BE2C (cell line): ENCODE results near the gene CREB1.

ENCODE experiments used
- DNase-seq: peaks from one replicate; pipeline ENCODE4 v3.0.0-alpha.2; 2020
- H3K27me3 ChIP-seq: fragments of 250-450 bp; sonication (Bioruptor Pico); 2 replicates; pipeline ENCODE4 v1.5.1; 2020; ENCODE audit warnings: mild to moderate bottlenecking
- H3K36me3 ChIP-seq: fragments of 250-450 bp; sonication (Bioruptor Pico); 2 replicates; pipeline ENCODE4 v1.5.1; 2020; ENCODE audit warnings: mild to moderate bottlenecking
- H3K4me1 ChIP-seq: fragments of 250-450 bp; sonication (Bioruptor Pico); 2 replicates; pipeline ENCODE4 v1.5.1; 2020
- H3K4me3 ChIP-seq: 2 replicates; pipeline ENCODE4 v1.5.1; 2011; ENCODE audit warnings: low read depth, low read length
- H3K9me3 ChIP-seq: fragments of 250-450 bp; sonication (Bioruptor Pico); 2 replicates; pipeline ENCODE4 v1.5.1; 2020
- CTCF ChIP-seq: IDR thresholded peaks from 2 replicates; pipeline ENCODE4 v1.5.1; 2012; ENCODE audit warnings: mild to moderate bottlenecking, low read depth, low read length

The CREB1 gene

DNA sequence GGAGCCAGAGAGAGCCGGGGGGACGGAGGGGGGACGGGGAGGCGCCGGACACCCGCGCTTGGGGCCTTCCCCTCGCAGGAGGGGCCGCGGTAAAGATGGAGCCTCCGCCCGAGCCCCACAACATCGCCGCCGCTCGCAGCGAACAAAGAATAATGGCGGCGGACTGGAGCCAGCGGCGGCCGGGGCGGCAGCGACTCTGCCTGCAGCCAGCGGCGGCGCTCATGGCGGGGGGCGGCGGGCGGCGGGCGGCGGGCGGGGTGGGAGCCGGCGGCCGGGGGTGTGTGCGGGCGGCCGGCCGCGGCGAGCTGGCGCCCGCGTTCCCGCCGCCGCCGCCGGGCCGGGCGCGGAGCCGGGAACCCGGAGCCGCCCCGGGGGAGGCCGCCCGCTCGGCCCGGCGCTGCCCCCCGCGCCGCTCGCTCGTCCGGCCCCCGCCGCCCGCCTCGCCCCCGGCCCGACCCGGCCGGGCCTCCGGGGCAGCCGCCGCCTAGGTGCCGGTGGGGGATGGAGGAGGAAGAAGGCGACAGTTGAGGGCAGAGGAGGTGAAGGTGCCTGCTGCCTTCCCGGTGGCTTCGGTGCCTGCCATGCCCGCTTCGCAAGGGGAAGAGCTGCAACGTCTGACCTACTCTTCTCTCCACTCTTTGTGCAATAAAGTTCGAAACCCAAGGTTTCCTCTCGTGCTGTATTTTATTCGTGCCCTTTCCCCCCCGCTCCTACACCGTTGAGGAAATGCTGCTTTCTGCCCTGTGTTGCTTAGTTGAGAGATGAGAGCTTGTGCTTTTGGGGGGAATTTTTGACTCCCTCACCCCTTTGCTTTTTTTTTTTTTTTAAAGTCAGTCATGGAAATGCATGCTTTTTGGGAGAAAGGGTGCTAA, 634 bp downstream of the CREB1 start:
- H3K4me1 ChIP-seq, result no peaks in the 10 kb centered on the region
- DNase-seq, result peak; percentile 49
- TF ChIP-seq CTCF, result no peak

GRCh38 chr2:207531032-207531952, 1.5 kb downstream of the CREB1 start:
- no peaks in the 10 kb centered on the region for H3K36me3 ChIP-seq
- no peaks in the 10 kb centered on the region for H3K9me3 ChIP-seq
- no peaks in the 10 kb centered on the region for H3K4me1 ChIP-seq
- DNase-seq, result no peak
- no peaks in the 10 kb centered on the region for H3K27me3 ChIP-seq
- peak overlapping the region; percentile 99 for H3K4me3 ChIP-seq
- TF ChIP-seq CTCF, result no peak

More for the DNA sequence above, 634 bp downstream of the CREB1 start:
- Histone ChIP-seq H3K27me3 (no peaks in the 10 kb centered on the region), H3K36me3 (no peaks in the 10 kb centered on the region), H3K4me3 (peak overlapping the region; percentile 99), H3K9me3 (no peaks in the 10 kb centered on the region)

DNA sequence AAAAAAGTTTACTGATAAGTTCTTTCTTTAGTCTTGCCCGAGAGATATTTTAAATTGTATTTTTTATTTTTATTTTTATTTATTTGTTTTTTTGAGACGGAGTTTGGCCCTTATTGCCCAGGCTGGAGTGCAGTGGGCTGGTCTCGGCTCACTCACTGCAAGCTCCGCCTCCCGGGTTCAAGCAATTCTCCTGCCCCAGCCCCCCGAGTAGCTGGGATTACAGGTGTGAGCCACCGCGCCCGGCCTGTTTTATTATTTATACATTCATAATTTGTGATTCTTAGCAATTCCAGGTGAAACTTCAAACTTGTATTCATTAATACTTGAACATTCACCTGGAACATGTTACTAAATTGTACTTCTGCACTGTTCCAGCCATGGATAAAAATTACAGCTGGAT, 2.9 kb downstream of the CREB1 start:
- H3K36me3 ChIP-seq, result no peaks in the 10 kb centered on the region
- DNase-seq, result no peak
- no peak for TF ChIP-seq CTCF
- H3K4me3 ChIP-seq, result no peak overlapping the region
- no peaks in the 10 kb centered on the region for H3K9me3 ChIP-seq
- no peaks in the 10 kb centered on the region for H3K4me1 ChIP-seq
- no peaks in the 10 kb centered on the region for H3K27me3 ChIP-seq

- no peaks in the 10 kb centered on the region for H3K4me1 ChIP-seq
- no peaks in the 10 kb centered on the region for H3K27me3 ChIP-seq
- no peak overlapping the region for H3K4me3 ChIP-seq
- H3K36me3 ChIP-seq, result no peaks in the 10 kb centered on the region
- no peaks in the 10 kb centered on the region for H3K9me3 ChIP-seq
- no peak for DNase-seq
- TF ChIP-seq CTCF, result no peak
Measured at GRCh38 chr2:207533461-207534008, 3.8 kb downstream of the CREB1 start.

GRCh38 chr2:207534417-207534816, 4.7 kb downstream of the CREB1 start:
- no peaks in the 10 kb centered on the region for H3K36me3 ChIP-seq
- TF ChIP-seq CTCF, result no peak
- no peaks in the 10 kb centered on the region for H3K4me1 ChIP-seq
- H3K4me3 ChIP-seq, result no peak overlapping the region
- no peaks in the 10 kb centered on the region for H3K27me3 ChIP-seq
- no peaks in the 10 kb centered on the region for H3K9me3 ChIP-seq
- DNase-seq, result no peak
